ENCODE measurements around the gene NEFH.
"Not testable (repeated sequence)": the region's sequence is repeated elsewhere in the genome, so short reads cannot be mapped to it uniquely, and the experiment has no call there.

The NEFH gene

GRCh38 chr22:29463629-29464028 lies 16.4 kb upstream of the NEFH start:
- in situ Hi-C loops (cut with MboI; ENCODE audit: low sequenced_read_pairs), result no loop called here

GRCh38 chr22:29464581-29464980 lies 15.4 kb upstream of the NEFH start:
- in situ Hi-C loops (cut with MboI; ENCODE audit: low sequenced_read_pairs), result no loop called here

- in situ Hi-C loops (cut with MboI; ENCODE audit: low sequenced_read_pairs), result no loop called here
These were observed 10.3 kb upstream of the NEFH start for GRCh38 chr22:29469755-29470154.

GRCh38 chr22:29470159-29470855 lies 9.7 kb upstream of the NEFH start:
- in situ Hi-C loops (cut with MboI; ENCODE audit: low sequenced_read_pairs), result no loop called here

- in situ Hi-C loops (cut with MboI; ENCODE audit: low sequenced_read_pairs), result no loop called here
These were observed 7.0 kb upstream of the NEFH start for GRCh38 chr22:29473001-29473400.

GRCh38 chr22:29475550-29475949 lies 4.5 kb upstream of the NEFH start:
- in situ Hi-C loops (cut with MboI; ENCODE audit: low sequenced_read_pairs), result no loop called here

- in situ Hi-C loops (cut with MboI; ENCODE audit: low sequenced_read_pairs), result no loop called here
These were observed 3.9 kb upstream of the NEFH start for GRCh38 chr22:29476116-29476515.

GRCh38 chr22:29477723-29478318 lies 2.2 kb upstream of the NEFH start:
- in situ Hi-C loops (cut with MboI; ENCODE audit: low sequenced_read_pairs), result no loop called here

- in situ Hi-C loops (cut with MboI; ENCODE audit: low sequenced_read_pairs), result no loop called here
These were observed 1.4 kb upstream of the NEFH start for GRCh38 chr22:29478326-29479276.

GRCh38 chr22:29480262-29480511 lies 169 bp downstream of the NEFH start:
- in situ Hi-C loops (cut with MboI; ENCODE audit: low sequenced_read_pairs), result no loop called here

- in situ Hi-C loops (cut with MboI; ENCODE audit: low sequenced_read_pairs), result no loop called here
These were observed 670 bp downstream of the NEFH start for GRCh38 chr22:29480512-29481264.

GRCh38 chr22:29481265-29482000 lies 1.4 kb downstream of the NEFH start:
- in situ Hi-C loops (cut with MboI; ENCODE audit: low sequenced_read_pairs), result no loop called here

- in situ Hi-C loops (cut with MboI; ENCODE audit: low sequenced_read_pairs), result no loop called here
These were observed 2.2 kb downstream of the NEFH start for GRCh38 chr22:29482253-29482652.

GRCh38 chr22:29482726-29483125 lies 2.7 kb downstream of the NEFH start:
- in situ Hi-C loops (cut with MboI; ENCODE audit: low sequenced_read_pairs), result no loop called here

GRCh38 chr22:29483254-29483653 lies 3.2 kb downstream of the NEFH start:
- in situ Hi-C loops (cut with MboI; ENCODE audit: low sequenced_read_pairs), result no loop called here

- in situ Hi-C loops (cut with MboI; ENCODE audit: low sequenced_read_pairs), result no loop called here
These were observed 4.6 kb downstream of the NEFH start for GRCh38 chr22:29484642-29485041.

GRCh38 chr22:29485448-29485847 lies 5.4 kb downstream of the NEFH start:
- in situ Hi-C loops (cut with MboI; ENCODE audit: low sequenced_read_pairs), result no loop called here

GRCh38 chr22:29487426-29487986 lies 7.5 kb downstream of the NEFH start:
- in situ Hi-C loops (cut with MboI; ENCODE audit: low sequenced_read_pairs), result no loop called here

- in situ Hi-C loops (cut with MboI; ENCODE audit: low sequenced_read_pairs), result not testable (repeated sequence)
These were observed 9.2 kb downstream of the NEFH start for GRCh38 chr22:29489127-29489780.

- in situ Hi-C loops (cut with MboI; ENCODE audit: low sequenced_read_pairs), result no loop called here
These were observed 11.0 kb downstream of the NEFH start for GRCh38 chr22:29491012-29491411.

Data from HL-60/S4 treated with retinoic acid at 250 ng/mL for 4 days and 3 days (cell line).